SKM-1 treated with dmso at 0.1 percent for 144 hours (cell line): ENCODE results near the gene NT5E.
"Not testable (repeated sequence)": the region's sequence is repeated elsewhere in the genome, so short reads cannot be mapped to it uniquely, and the experiment has no call there.

Experiments
- DNase-seq: peaks from one replicate; lab custom pipeline; 2025; ENCODE audit not compliant: unreplicated experiment; lab: John Stamatoyannopoulos, UW

Gene NT5E

GRCh38 chr6:85484948-85485347 lies 35.1 kb downstream of the NT5E start:
- DNase-seq, result no peak

DNA sequence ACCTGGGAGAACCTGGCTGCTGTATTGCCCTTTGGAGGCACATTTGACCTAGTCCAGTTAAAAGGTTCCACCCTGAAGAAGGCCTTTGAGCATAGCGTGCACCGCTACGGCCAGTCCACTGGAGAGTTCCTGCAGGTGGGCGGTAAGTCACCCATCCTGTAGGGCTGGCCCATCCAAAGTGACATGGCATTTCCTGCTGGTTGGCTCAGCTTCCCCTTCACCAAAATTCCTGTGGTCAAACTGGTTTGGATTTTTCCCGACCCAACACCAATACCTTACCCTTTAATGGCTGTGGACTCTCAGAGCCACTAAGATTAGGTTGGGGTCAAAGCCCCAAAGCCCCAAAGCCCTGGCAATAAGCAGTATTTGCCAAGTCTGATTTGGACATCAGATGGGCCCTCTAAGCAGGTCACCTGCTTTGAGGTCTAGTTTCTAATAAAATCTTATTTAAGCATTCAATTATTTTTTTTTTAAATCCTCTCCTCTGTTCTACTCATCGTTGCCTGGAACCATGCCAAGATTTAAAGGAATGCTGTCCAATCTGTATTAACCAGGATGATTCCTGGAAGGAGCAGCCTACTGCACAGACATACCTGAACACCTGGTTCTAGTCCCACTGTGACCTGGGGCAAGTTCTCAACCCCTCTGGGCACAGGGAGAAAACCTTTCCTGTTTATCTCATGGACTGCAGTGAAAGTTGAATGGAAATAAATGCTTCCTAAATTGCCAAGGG lies 40.8 kb downstream of the NT5E start:
- DNase-seq, result no peak

- peak; percentile 43 for DNase-seq
These were observed 43.5 kb downstream of the NT5E start for GRCh38 chr6:85493389-85493788.

GRCh38 chr6:85494547-85495536 lies 45.0 kb downstream of the NT5E start:
- DNase-seq, result no peak

GRCh38 chr6:85496009-85496579 lies 46.2 kb downstream of the NT5E start:
- DNase-seq, result no peak

- no peak for DNase-seq
These were observed 47.0 kb downstream of the NT5E start for GRCh38 chr6:85496856-85497255.

DNA sequence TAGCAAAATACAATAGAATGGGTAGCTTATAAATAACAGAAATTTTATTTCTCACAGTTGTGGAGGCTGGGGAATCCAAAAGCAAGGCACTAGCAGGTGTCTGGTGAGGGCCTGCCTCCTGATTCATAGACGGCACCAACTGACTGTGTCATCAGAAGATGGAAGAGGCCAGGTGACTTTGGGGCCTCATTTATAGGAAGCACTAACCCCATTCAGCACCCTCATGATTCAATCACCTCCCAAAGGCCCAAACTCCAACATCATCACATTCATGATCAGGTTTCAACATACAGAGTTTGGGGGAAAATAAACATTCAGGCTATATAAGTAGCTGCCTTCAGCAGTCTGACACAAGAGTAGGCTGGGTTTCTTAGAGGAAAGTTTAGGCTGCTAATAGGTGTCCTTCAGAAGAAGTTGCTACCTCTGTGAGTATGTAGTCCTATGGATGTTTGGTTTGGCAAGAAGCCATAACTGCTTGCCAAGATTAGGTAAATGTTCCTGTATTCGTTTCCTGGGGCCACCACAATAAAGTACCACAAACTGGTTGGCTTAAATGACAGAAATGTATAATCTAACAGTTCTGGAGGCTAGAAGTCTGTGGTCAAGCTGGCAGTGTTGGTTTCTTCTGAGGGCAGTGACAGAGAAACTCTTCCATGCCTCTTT lies 48.8 kb downstream of the NT5E start:
- peak; percentile 2 for DNase-seq

DNA sequence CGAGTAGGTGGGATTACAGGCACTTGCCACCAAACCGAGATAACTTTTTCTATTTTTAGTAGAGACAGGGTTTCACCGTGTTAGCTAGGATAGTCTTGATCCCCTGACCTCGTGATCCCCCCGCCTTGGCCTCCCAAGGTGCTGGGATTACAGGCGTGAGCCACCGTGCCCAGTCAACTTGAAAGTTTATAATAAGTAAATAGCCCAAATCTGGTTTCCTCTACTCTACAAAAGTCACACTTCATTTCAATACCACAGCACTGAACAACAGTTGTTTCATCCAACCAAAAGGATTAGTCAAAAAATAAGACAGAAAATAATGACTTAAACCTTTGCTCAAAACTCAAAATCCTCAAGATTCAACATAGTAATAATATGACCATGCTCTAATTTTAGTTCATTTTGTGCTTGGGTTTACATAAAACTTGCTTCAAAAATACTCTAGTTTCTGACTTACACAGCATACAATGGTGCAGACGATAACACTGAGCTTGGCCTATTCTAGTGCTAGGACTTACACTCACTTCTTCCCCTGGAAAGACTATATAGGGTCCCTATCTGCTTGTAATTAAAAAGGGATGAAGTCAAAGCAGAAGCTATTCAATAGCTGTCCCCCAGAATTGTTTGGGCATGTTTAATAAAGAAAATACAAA lies 56.7 kb downstream of the NT5E start:
- DNase-seq, result no peak

DNA sequence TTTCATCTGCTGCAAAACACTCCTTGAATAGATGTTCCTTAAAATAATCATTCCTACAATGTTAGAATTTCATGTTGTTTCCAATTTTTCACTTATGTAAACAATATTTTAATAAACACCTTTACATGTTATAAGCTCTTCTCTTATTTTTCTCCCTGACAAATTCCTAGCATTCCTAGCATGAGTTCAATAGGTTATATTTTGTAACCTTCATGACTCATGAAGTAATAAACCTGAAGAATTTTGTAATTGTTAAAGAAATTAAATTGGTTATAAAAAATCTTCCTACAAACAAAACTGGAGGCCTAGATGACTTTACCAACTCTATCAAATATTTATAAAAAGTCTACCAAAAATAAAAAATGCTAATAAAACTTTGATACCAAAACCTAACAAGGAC lies 66.3 kb downstream of the NT5E start:
- DNase-seq, result no peak

- not testable (repeated sequence) for DNase-seq
These were observed 74.4 kb downstream of the NT5E start for GRCh38 chr6:85524281-85524680.

- DNase-seq, result no peak
These were observed 87.2 kb downstream of the NT5E start for GRCh38 chr6:85537055-85537494.

GRCh38 chr6:85544776-85545175 lies 94.9 kb downstream of the NT5E start:
- DNase-seq, result no peak
